Uterus (tissue), 2 donors: ENCODE results near the gene BABAM2.

Source experiments
- POLR2A ChIP-seq, 2 donors: fragments of 450-650 bp; IDR thresholded peaks; one replicate each; pipeline ENCODE4 v1.6.1; 2016; ENCODE audit warnings: antibody characterized with exemption in 2 of 2, mild to moderate bottlenecking in 1 of 2, moderate library complexity in 1 of 2
- TF ChIP-seq, protein P1 (sequence below), 4 experiments: fragments of 200-600 bp in 2 of 4; fragments of 450-650 bp in 2 of 4; sonication (generic) in 2 of 4; IDR thresholded peaks; one replicate each; pipeline ENCODE4 v1.5.1; 2016 to 2019; ENCODE audit warnings: antibody characterized with exemption in 4 of 4, mild to moderate bottlenecking in 2 of 4, moderate library complexity in 1 of 4

DNA sequence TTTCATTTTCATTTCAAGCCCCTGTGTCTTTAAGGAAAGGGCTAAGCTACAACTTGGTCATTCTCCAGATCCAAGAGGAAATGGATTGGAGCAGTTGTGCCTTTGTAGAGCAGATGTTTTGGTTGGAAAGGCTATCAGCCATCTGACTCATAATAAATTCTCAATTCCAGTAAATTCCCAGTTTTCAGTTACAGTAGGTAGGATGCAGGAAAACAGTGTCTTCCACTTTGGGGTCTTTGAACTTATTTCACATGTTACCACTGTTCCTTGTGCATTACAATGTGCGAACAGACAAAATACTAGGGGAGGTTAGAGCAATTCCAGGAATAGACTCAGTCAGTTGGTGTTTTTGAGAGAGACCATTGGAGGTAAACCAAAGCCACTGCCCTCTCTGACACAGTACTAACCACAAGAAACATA lies 211.9 kb downstream of the BABAM2 start:
- TF ChIP-seq, protein P1, sequence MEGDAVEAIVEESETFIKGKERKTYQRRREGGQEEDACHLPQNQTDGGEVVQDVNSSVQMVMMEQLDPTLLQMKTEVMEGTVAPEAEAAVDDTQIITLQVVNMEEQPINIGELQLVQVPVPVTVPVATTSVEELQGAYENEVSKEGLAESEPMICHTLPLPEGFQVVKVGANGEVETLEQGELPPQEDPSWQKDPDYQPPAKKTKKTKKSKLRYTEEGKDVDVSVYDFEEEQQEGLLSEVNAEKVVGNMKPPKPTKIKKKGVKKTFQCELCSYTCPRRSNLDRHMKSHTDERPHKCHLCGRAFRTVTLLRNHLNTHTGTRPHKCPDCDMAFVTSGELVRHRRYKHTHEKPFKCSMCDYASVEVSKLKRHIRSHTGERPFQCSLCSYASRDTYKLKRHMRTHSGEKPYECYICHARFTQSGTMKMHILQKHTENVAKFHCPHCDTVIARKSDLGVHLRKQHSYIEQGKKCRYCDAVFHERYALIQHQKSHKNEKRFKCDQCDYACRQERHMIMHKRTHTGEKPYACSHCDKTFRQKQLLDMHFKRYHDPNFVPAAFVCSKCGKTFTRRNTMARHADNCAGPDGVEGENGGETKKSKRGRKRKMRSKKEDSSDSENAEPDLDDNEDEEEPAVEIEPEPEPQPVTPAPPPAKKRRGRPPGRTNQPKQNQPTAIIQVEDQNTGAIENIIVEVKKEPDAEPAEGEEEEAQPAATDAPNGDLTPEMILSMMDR (IDR thresholded peaks at IDR 0.05): no peak
- TF ChIP-seq POLR2A (IDR thresholded peaks at IDR 0.05): no peak
